Neuronal stem cell (in vitro differentiated cells): ENCODE results near the gene ANOS1.
"Not testable (repeated sequence)": the region's sequence is repeated elsewhere in the genome, so short reads cannot be mapped to it uniquely, and the experiment has no call there.

Source experiments
- DNase-seq: peaks from one replicate; pipeline ENCODE4 v3.0.0-alpha.2; 2013; ENCODE audit warnings: low spot score
- H2AFZ ChIP-seq: one replicate; pipeline ENCODE4 v1.6.1; 2013; ENCODE audit warnings: mild to moderate bottlenecking, low read length, inconsistent platforms
- H2AK5ac ChIP-seq: 2 replicates; pipeline ENCODE4 v1.6.1; 2013; ENCODE audit warnings: low read depth, mild to moderate bottlenecking, inconsistent platforms, low read length, moderate library complexity, mixed read lengths
- H2BK120ac ChIP-seq: 2 replicates; pipeline ENCODE4 v1.6.1; 2013; ENCODE audit warnings: low read depth, mild to moderate bottlenecking, inconsistent platforms, low read length, moderate library complexity, mixed read lengths
- H2BK12ac ChIP-seq: one replicate; pipeline ENCODE4 v1.6.1; 2013; ENCODE audit warnings: low read length, inconsistent platforms
- H2BK15ac ChIP-seq: 2 replicates; pipeline ENCODE4 v1.6.1; 2013; ENCODE audit warnings: mild to moderate bottlenecking, low read length, inconsistent platforms, mixed read lengths
- H2BK5ac ChIP-seq: one replicate; pipeline ENCODE4 v1.6.1; 2013; ENCODE audit warnings: inconsistent platforms, mild to moderate bottlenecking, low read length, moderate library complexity
- H3K14ac ChIP-seq: one replicate; pipeline ENCODE4 v1.6.1; 2013; ENCODE audit warnings: low read length, inconsistent platforms
- H3K18ac ChIP-seq: 2 replicates; pipeline ENCODE4 v1.6.1; 2013; ENCODE audit warnings: low read length, inconsistent platforms
- H3K23ac ChIP-seq: 2 replicates; pipeline ENCODE4 v1.6.1; 2013; ENCODE audit warnings: low read depth, mild to moderate bottlenecking, mixed read lengths, low read length, inconsistent platforms; ENCODE audit not compliant: poor library complexity
- H3K27ac ChIP-seq: replicated peaks from 3 replicates; pipeline ENCODE4 v1.5.1; 2013; ENCODE audit warnings: low read length, inconsistent platforms
- H3K27me3 ChIP-seq, 3 experiments: 2 replicates each; pipeline ENCODE4 v1.6.1; 2013; ENCODE audit warnings: low read length in 3 of 3, mild to moderate bottlenecking in 2 of 3, inconsistent platforms in 1 of 3, low read depth in 1 of 3, mixed read lengths in 1 of 3, moderate library complexity in 1 of 3; ENCODE audit not compliant: control insufficient read depth in 3 of 3, insufficient read depth in 3 of 3
- H3K36me3 ChIP-seq, 2 donors: replicated peaks in 1 of 2; 2 replicates each; pipeline ENCODE4 v1.6.1; 2013; ENCODE audit warnings: low read length in 2 of 2; ENCODE audit not compliant: control insufficient read depth in 2 of 2, insufficient read depth in 2 of 2
- H3K4ac ChIP-seq: 2 replicates; pipeline ENCODE4 v1.6.1; 2013; ENCODE audit warnings: inconsistent platforms, mild to moderate bottlenecking, low read length, moderate library complexity
- H3K4me1 ChIP-seq, 2 donors: 1 replicate in 1 of 2; 2 replicates in 1 of 2; pipeline ENCODE4 v1.6.1; 2013; ENCODE audit warnings: low read length in 2 of 2, low read depth in 1 of 2; ENCODE audit not compliant: control insufficient read depth in 2 of 2, insufficient read depth in 1 of 2
- H3K4me2 ChIP-seq: one replicate; pipeline ENCODE4 v1.6.1; 2013; ENCODE audit warnings: mild to moderate bottlenecking, low read length, inconsistent platforms; ENCODE audit not compliant: insufficient read depth, poor library complexity, severe bottlenecking
- H3K4me3 ChIP-seq, 2 donors: 2 replicates each; pipeline ENCODE4 v1.5.1; 2013; ENCODE audit warnings: low read length in 2 of 2, mild to moderate bottlenecking in 2 of 2, inconsistent platforms in 1 of 2, moderate library complexity in 1 of 2
- H3K79me1 ChIP-seq: one replicate; pipeline ENCODE4 v1.6.1; 2013; ENCODE audit warnings: low read depth, mild to moderate bottlenecking, inconsistent platforms, low read length, moderate library complexity
- H3K9ac ChIP-seq: one replicate; pipeline ENCODE4 v1.6.1; 2013; ENCODE audit warnings: mild to moderate bottlenecking, low read depth, low read length, inconsistent platforms; ENCODE audit not compliant: poor library complexity
- H3K9me3 ChIP-seq, 2 donors: replicated peaks in 1 of 2; 2 replicates each; pipeline versions ENCODE3 to v1.6.1; 2013; ENCODE audit warnings: low read length in 2 of 2, mild to moderate bottlenecking in 2 of 2, inconsistent platforms in 1 of 2, low read depth in 1 of 2, mixed read lengths in 1 of 2, moderate library complexity in 1 of 2; ENCODE audit not compliant: control insufficient read depth in 2 of 2, insufficient read depth in 1 of 2
- H4K8ac ChIP-seq: one replicate; pipeline ENCODE4 v1.6.1; 2013; ENCODE audit warnings: low read depth, mild to moderate bottlenecking, inconsistent platforms, low read length, moderate library complexity
- H4K91ac ChIP-seq: one replicate; pipeline ENCODE4 v1.6.1; 2013; ENCODE audit warnings: low read length, low read depth, mild to moderate bottlenecking, inconsistent platforms; ENCODE audit not compliant: poor library complexity
- WGBS, 2 donors: extraction: QIAGEN DNeasy Blood & Tissue Kit; methylation state at CpG; one replicate each; pipeline ENCODE4 v1.1.7; 2013; ENCODE audit warnings: missing lambda C conversion rate in 2 of 2, mixed read lengths in 1 of 2; ENCODE audit not compliant: insufficient read length in 2 of 2, insufficient replicate concordance in 1 of 2; ENCODE audit errors: extremely low coverage in 2 of 2; 5-methylcytosine and 5-hydroxymethylcytosine counted together

ANOS1 gene

DNA sequence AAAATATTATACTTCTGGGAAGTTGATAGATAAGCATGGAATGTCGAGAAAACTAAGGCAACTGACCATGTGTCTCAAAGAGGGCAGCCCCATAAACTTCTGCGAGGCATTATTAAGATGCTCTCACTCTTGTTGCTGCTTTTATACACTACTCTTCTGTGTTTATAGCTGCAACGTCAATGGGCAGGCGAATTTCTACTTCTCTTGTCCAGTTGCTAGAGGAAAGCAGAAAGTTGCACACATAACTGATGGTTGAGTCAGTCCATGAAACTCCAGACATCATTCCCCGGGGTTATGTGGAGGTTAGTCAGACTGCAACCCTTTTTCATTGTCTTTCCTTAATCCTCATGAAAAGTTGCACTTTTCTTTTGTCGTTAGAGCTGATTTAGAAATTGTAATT is 227.5 kb downstream of the ANOS1 start:
- no peaks in the 10 kb centered on the region for H3K9me3 ChIP-seq
- no peaks in the 10 kb centered on the region for H3K4me1 ChIP-seq
- H3K36me3 ChIP-seq, result no peaks in the 10 kb centered on the region
- H3K14ac ChIP-seq, result no peak overlapping the region
- H3K18ac ChIP-seq, result no peak overlapping the region
- no peak overlapping the region for H3K4me3 ChIP-seq
- no peak overlapping the region for H2BK15ac ChIP-seq
- H2BK12ac ChIP-seq, result no peak overlapping the region
- no peak overlapping the region for H3K9ac ChIP-seq
- H3K27ac ChIP-seq, result no peak overlapping the region
- no peak overlapping the region for H3K4me2 ChIP-seq
- no peak overlapping the region for H2BK5ac ChIP-seq
- H3K27me3 ChIP-seq, result no peaks in the 10 kb centered on the region
- no peak overlapping the region for H3K23ac ChIP-seq
- no peak overlapping the region for H2BK120ac ChIP-seq
- no peaks in the 10 kb centered on the region for H3K79me1 ChIP-seq
- H3K4ac ChIP-seq, result no peak overlapping the region
- DNase-seq, result no peak
- H4K8ac ChIP-seq, result no peak overlapping the region
- H4K91ac ChIP-seq, result no peak overlapping the region
- no peak overlapping the region for H2AFZ ChIP-seq
- no peak overlapping the region for H2AK5ac ChIP-seq
- WGBS, 2 donors, result no CpG with 5 or more reads among the region's 6 CpGs

- not testable (repeated sequence) for H2AK5ac ChIP-seq, H4K91ac ChIP-seq, H3K36me3 ChIP-seq, H3K79me1 ChIP-seq, H3K9me3 ChIP-seq, H3K4me3 ChIP-seq, H2BK12ac ChIP-seq, H3K4me1 ChIP-seq, H3K4ac ChIP-seq, H3K23ac ChIP-seq, H2BK5ac ChIP-seq, H2AFZ ChIP-seq, H2BK15ac ChIP-seq, H3K4me2 ChIP-seq, H3K27ac ChIP-seq, H3K18ac ChIP-seq, H3K14ac ChIP-seq, H4K8ac ChIP-seq, DNase-seq, H3K27me3 ChIP-seq, H3K9ac ChIP-seq, H2BK120ac ChIP-seq
- no CpG with 5 or more reads among the region's 21 CpGs for WGBS, 2 donors
Measured at GRCh38 chrX:8502101-8502500, 229.8 kb downstream of the ANOS1 start.

GRCh38 chrX:8500203-8500602 is 231.7 kb downstream of the ANOS1 start:
- no peak overlapping the region for H4K91ac ChIP-seq
- H3K14ac ChIP-seq, result no peak overlapping the region
- no peaks in the 10 kb centered on the region for H3K27me3 ChIP-seq
- H3K4me2 ChIP-seq, result no peak overlapping the region
- H2BK12ac ChIP-seq, result no peak overlapping the region
- no peak overlapping the region for H4K8ac ChIP-seq
- no peak overlapping the region for H3K23ac ChIP-seq
- DNase-seq, result no peak
- no peaks in the 10 kb centered on the region for H3K4me1 ChIP-seq
- no CpG with 5 or more reads among the region's 4 CpGs for WGBS, 2 donors
- H3K36me3 ChIP-seq, result no peaks in the 10 kb centered on the region
- no peak overlapping the region for H3K27ac ChIP-seq
- H3K4me3 ChIP-seq, result no peak overlapping the region
- H2BK5ac ChIP-seq, result no peak overlapping the region
- no peak overlapping the region for H3K4ac ChIP-seq
- no peaks in the 10 kb centered on the region for H3K79me1 ChIP-seq
- H2AK5ac ChIP-seq, result no peak overlapping the region
- no peak overlapping the region for H3K9ac ChIP-seq
- H3K9me3 ChIP-seq, result no peaks in the 10 kb centered on the region
- no peak overlapping the region for H2BK15ac ChIP-seq
- no peak overlapping the region for H3K18ac ChIP-seq
- H2AFZ ChIP-seq, result no peak overlapping the region
- H2BK120ac ChIP-seq, result no peak overlapping the region

GRCh38 chrX:8495036-8495435 is 236.9 kb downstream of the ANOS1 start:
- H2BK120ac ChIP-seq, H4K91ac ChIP-seq, H3K27me3 ChIP-seq, H3K4me2 ChIP-seq, H3K9me3 ChIP-seq, H3K79me1 ChIP-seq, H3K4ac ChIP-seq, H3K36me3 ChIP-seq, H2BK15ac ChIP-seq, H3K27ac ChIP-seq, H3K4me3 ChIP-seq, H3K23ac ChIP-seq, H2BK12ac ChIP-seq, H2AK5ac ChIP-seq, H2AFZ ChIP-seq, H3K18ac ChIP-seq, H3K14ac ChIP-seq, H4K8ac ChIP-seq, H3K9ac ChIP-seq, H2BK5ac ChIP-seq, DNase-seq, H3K4me1 ChIP-seq: not testable (repeated sequence)
- no CpG with 5 or more reads among the region's 4 CpGs for WGBS, 2 donors
